Vagina (tissue), 2 donors: ENCODE measurements around the gene MUC4.

ENCODE experiments used
- CTCF ChIP-seq, 3 experiments: fragments of 450-650 bp in 2 of 3; fragments of 200-600 bp in 1 of 3; sonication (generic) in 1 of 3; IDR thresholded peaks; one replicate each; pipeline ENCODE4 v1.5.1; 2017 to 2019; ENCODE audit warnings: antibody characterized with exemption in 3 of 3, mild to moderate bottlenecking in 2 of 3, moderate library complexity in 2 of 3
- POLR2A ChIP-seq, 2 donors: fragments of 450-650 bp; IDR thresholded peaks; one replicate each; pipeline ENCODE4 v1.6.1; 2017; ENCODE audit warnings: antibody characterized with exemption in 2 of 2, mild to moderate bottlenecking in 2 of 2, moderate library complexity in 2 of 2
- POLR2AphosphoS5 ChIP-seq, 2 donors: sonication (generic); formaldehyde crosslinking; IDR thresholded peaks; one replicate each; pipeline ENCODE4 v1.9.0; 2017; ENCODE audit warnings: antibody characterized with exemption in 2 of 2, mild to moderate bottlenecking in 2 of 2, low read depth in 1 of 2; ENCODE audit not compliant: insufficient read depth in 1 of 2

- TF ChIP-seq CTCF (IDR thresholded peaks at IDR 0.05) (no peak), POLR2A (IDR thresholded peaks at IDR 0.05) (no peak), POLR2AphosphoS5 (IDR thresholded peaks at IDR 0.05; ENCODE audit: insufficient read depth in 1 of 2, low read depth in 1 of 2) (no peak)
These were observed 74.8 kb downstream of the MUC4 start for GRCh38 chr3:195736866-195737490.
